Lower leg skin (tissue), 4 donors: ENCODE results near the gene LTA. TPM values are rescaled to one million over a fixed set of nuclear protein-coding genes. Genes with fewer than 3 reads are reported as not detected.

Experiments used
- DNase-seq, 2 donors: peaks; one replicate each; pipeline ENCODE4 v3.0.0-alpha.2; 2019; ENCODE audit warnings: low spot score in 2 of 2
- H3K4me3 ChIP-seq: fragments of 200-600 bp; sonication (generic); 2 replicates; pipeline ENCODE4 v1.5.1; 2017; ENCODE audit warnings: mild to moderate bottlenecking, low read depth; ENCODE audit not compliant: poor library complexity, severe bottlenecking
- POLR2A ChIP-seq, 2 donors: fragments of 450-650 bp; IDR thresholded peaks; one replicate each; pipeline ENCODE4 v1.6.1; 2016 to 2017; ENCODE audit warnings: antibody characterized with exemption in 2 of 2, mild to moderate bottlenecking in 1 of 2, moderate library complexity in 1 of 2
- WGBS, 2 donors: methylation state at CpG; one replicate each; pipeline ENCODE4 v1.1.5; 2018; 5-methylcytosine and 5-hydroxymethylcytosine counted together
- intact Hi-C: fragments of 100-400 bp; cut with DNase I; formaldehyde crosslinking; loops from one replicate; pipeline ENCODE4 v1.15.0; 2023; ENCODE audit warnings: low total_unique reads
- total RNA-seq, 4 donors: library from RNA; depleted of rRNA; stranded (reverse); fragments of >200 nt; gene quantifications; one replicate each; pipeline ENCODE4 v1.1.0, GENCODE V29; 2016
- TF ChIP-seq, protein P1 (sequence below), 3 donors: fragments of 450-650 bp; IDR thresholded peaks; one replicate each; pipeline ENCODE4 v1.5.1; 2016; ENCODE audit warnings: antibody characterized with exemption in 3 of 3, mild to moderate bottlenecking in 3 of 3, moderate library complexity in 2 of 3

LTA gene
- total RNA-seq, 4 donors from 2014 or later: not detected

DNA sequence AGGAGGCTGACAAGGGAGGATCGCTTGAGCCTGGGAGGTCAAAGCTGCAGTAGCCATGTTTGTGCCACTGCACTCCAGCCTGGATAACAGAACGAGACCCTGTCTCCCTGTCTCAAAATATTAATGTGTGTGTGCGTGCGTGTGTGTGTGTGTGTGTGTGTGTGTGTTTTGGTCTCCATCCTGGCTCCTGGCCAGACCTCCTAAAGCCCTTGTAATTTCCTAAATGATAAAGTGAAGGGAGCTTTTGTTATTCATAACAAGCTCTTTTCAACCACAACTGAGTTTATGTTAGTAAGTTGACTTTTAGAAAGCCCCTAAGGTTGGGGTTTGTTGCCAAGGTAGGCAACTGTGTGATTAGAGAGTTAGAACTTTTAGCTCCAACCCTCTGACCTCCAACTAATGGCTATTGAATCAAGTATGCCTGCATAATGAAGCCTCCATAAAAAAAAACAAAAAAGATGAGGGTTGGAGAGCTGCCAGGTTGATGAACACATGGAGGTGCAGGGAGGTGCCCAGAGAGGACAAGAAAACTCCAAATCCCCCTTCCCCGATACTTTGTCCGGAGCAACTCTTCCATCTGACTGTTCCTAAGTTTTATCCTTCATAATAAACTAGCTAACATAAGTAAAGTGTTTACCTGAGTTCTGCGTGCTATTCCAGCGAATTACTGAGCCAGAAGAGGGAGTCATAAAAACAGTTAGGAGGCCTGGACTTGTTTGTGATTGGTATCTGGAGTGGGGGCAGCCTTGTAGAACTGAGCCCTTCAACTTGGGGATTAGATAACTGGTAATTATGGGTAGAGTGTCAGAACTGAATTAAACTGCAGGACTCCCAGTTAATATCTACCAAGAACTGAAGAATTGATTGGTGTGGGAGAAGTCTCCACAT, 37.7 kb downstream of the LTA start:
- DNase-seq: no peak
- 72 to 74% methylated on average over 8 of the region's 8 CpGs for WGBS, 2 donors
- intact Hi-C loops: no loop called here

DNA sequence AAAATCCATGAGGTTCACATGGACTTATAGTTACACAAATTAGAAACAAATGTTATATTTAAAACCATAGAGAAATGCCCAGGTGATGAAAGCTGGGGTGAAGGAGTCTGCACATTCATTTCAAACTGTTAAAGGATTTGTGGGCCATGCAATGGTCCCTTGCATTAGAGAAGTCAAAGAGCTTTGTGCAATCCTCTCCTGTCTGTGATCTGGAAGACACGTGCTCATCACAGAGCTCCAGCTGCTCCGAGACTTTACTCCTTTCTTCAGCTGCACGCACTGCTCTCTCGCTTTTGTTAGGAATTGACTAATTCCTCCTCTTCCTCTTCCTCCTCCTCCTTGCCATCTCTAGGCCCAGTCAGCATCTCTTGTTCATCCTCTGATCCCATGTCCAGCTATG, 38.9 kb downstream of the LTA start:
- 41 to 81% methylated on average over 4 of the region's 4 CpGs for WGBS, 2 donors
- H3K4me3 ChIP-seq: no peak overlapping the region
- TF ChIP-seq, protein P1, sequence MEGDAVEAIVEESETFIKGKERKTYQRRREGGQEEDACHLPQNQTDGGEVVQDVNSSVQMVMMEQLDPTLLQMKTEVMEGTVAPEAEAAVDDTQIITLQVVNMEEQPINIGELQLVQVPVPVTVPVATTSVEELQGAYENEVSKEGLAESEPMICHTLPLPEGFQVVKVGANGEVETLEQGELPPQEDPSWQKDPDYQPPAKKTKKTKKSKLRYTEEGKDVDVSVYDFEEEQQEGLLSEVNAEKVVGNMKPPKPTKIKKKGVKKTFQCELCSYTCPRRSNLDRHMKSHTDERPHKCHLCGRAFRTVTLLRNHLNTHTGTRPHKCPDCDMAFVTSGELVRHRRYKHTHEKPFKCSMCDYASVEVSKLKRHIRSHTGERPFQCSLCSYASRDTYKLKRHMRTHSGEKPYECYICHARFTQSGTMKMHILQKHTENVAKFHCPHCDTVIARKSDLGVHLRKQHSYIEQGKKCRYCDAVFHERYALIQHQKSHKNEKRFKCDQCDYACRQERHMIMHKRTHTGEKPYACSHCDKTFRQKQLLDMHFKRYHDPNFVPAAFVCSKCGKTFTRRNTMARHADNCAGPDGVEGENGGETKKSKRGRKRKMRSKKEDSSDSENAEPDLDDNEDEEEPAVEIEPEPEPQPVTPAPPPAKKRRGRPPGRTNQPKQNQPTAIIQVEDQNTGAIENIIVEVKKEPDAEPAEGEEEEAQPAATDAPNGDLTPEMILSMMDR (IDR thresholded peaks at IDR 0.05): no peak
- TF ChIP-seq POLR2A (IDR thresholded peaks at IDR 0.05): no peak
- no peak for DNase-seq
- intact Hi-C loops: no loop called here

More for the DNA sequence above, 37.7 kb downstream of the LTA start:
- H3K4me3 ChIP-seq: no peak overlapping the region
- TF ChIP-seq POLR2A (IDR thresholded peaks at IDR 0.05): no peak
- TF ChIP-seq, protein P1 (IDR thresholded peaks at IDR 0.05): no peak

GRCh38 chr6:31614075-31614619, 42.1 kb downstream of the LTA start:
- intact Hi-C loops: no loop called here
- DNase-seq: no peak
- TF ChIP-seq POLR2A (IDR thresholded peaks at IDR 0.05): no peak
- TF ChIP-seq, protein P1 (IDR thresholded peaks at IDR 0.05): no peak
- H3K4me3 ChIP-seq: no peak overlapping the region
- WGBS, 2 donors: 72 to 84% methylated on average over 8 of the region's 8 CpGs

DNA sequence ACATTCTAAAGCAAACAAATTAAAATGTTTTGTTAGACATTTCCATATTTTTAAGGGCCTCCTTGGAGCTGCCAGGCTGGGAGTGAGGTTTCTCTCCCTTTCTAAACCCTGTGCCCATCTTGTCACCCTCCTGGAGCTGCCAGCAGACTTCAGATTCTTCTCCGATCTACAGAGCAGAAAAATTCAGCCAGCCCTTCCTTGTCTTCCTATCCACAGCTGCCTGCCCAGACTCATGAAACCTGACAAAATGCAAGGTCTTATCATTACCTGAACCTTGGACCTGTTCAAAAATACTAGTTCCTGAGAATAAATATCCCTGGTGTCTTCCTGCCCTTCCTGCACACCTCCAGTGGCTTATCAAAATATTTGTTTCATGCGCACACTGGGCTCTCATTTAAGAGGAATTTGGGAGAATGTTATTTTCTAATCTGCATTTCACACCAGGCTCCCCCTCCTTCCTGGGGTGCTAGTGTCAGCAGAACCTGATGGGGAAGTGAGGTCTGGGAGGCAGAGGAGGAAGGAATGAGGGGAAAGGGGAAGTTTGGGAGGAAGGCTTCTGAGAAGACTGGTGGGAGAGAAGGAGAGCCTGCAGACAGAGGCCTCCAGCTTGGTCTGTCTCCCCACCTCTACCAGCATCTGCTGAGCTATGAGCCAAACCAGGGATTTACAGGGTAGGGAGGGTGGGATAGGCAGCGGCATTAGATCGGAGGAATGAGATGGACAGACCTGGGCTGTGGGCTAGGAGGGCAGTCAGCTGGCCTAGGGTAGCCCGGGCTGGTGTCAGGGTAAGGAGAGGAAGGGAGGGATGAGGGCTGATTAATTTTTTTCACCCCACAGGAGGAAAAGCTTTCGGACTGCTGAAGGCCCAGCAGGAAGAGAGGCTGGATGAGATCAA, 42.8 kb downstream of the LTA start, which contains the start of gene AIF1:
Gene AIF1, plus strand, starts transcription at position 551 of the 895 bp plus-strand sequence. Its CDS starts 96 bp downstream, at position 647.
- no peak for DNase-seq
- no peak within 1 kb of the TSS for H3K4me3 ChIP-seq
- TF ChIP-seq, protein P1 (IDR thresholded peaks at IDR 0.05): no peak
- no peak for TF ChIP-seq POLR2A (IDR thresholded peaks at IDR 0.05)
- intact Hi-C loops: no loop called here
- WGBS, 2 donors: 63 to 77% methylated on average over 6 of the region's 6 CpGs

DNA sequence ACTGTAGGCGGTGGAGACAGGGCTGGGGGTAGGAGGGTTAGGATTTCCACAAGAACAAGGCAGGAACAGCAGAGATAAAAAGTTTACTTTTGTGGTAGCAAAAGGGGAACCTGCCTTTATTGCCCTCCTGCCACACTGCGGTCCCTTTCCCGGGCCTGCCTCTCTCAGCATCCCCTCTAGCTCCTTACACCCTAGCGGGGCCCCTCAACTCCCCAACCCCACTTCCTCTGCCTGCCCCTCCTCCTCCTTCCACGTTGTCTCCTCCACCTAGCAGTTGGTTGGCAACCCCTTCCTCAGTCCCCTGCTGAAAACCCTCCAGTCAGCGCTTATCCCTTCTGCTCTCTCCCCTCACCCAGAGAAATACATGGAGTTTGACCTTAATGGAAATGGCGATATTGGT, 43.7 kb downstream of the LTA start:
- DNase-seq: no peak
- TF ChIP-seq, protein P1 (IDR thresholded peaks at IDR 0.05): no peak
- TF ChIP-seq POLR2A (IDR thresholded peaks at IDR 0.05): no peak
- 60 to 62% methylated on average over 7 of the region's 7 CpGs for WGBS, 2 donors
- H3K4me3 ChIP-seq: no peak overlapping the region
- intact Hi-C loops: no loop called here
